NCI-H82 (cell line): Measurements from ENCODE around the gene KLHDC7A.

Source experiments
- DNase-seq: peaks from one replicate; lab custom pipeline; 2025; lab: John Stamatoyannopoulos, UW

The KLHDC7A gene

GRCh38 chr1:18473195-18473815, 7.4 kb upstream of the KLHDC7A start:
- DNase-seq: no peak

- no peak for DNase-seq
Measured at GRCh38 chr1:18474559-18475175, 6.1 kb upstream of the KLHDC7A start.

GRCh38 chr1:18475234-18475905, 5.4 kb upstream of the KLHDC7A start:
- no peak for DNase-seq

- no peak for DNase-seq
Measured at GRCh38 chr1:18479454-18479853, 1.3 kb upstream of the KLHDC7A start.

GRCh38 chr1:18481190-18481920, 625 bp downstream of the KLHDC7A start:
- peak; percentile 23 for DNase-seq

GRCh38 chr1:18481921-18482701, 1.4 kb downstream of the KLHDC7A start:
- DNase-seq: no peak

- no peak for DNase-seq
Measured at GRCh38 chr1:18482721-18483425, 2.1 kb downstream of the KLHDC7A start.

GRCh38 chr1:18484276-18484675, 3.5 kb downstream of the KLHDC7A start:
- no peak for DNase-seq

GRCh38 chr1:18484721-18485120, 4.0 kb downstream of the KLHDC7A start:
- no peak for DNase-seq

- no peak for DNase-seq
Measured at GRCh38 chr1:18485227-18485626, 4.5 kb downstream of the KLHDC7A start.

- DNase-seq: peak; percentile 55
Measured at GRCh38 chr1:18486195-18486594, 5.5 kb downstream of the KLHDC7A start.

GRCh38 chr1:18489417-18490143, 8.8 kb downstream of the KLHDC7A start:
- no peak for DNase-seq

- DNase-seq: no peak
Measured at GRCh38 chr1:18491168-18491567, 10.4 kb downstream of the KLHDC7A start.

GRCh38 chr1:18494304-18494703, 13.6 kb downstream of the KLHDC7A start:
- DNase-seq: no peak

- no peak for DNase-seq
Measured at GRCh38 chr1:18495635-18496034, 14.9 kb downstream of the KLHDC7A start.

GRCh38 chr1:18496056-18496455, 15.3 kb downstream of the KLHDC7A start:
- no peak for DNase-seq

- no peak for DNase-seq
Measured at GRCh38 chr1:18496497-18497235, 15.9 kb downstream of the KLHDC7A start.

- DNase-seq: no peak
Measured at GRCh38 chr1:18501833-18502232, 21.1 kb downstream of the KLHDC7A start.

- DNase-seq: no peak
Measured at GRCh38 chr1:18504609-18505008, 23.9 kb downstream of the KLHDC7A start.

- no peak for DNase-seq
Measured at GRCh38 chr1:18505666-18506065, 24.9 kb downstream of the KLHDC7A start.
